Measurements from ENCODE around the gene PRKCD.

Gene PRKCD

GRCh38 chr3:53236112-53236841 lies 75.3 kb downstream of the PRKCD start:
- no peak for DNase-seq

GRCh38 chr3:53238051-53238850 lies 77.2 kb downstream of the PRKCD start:
- DNase-seq: no peak

GRCh38 chr3:53238886-53239285 lies 77.9 kb downstream of the PRKCD start:
- no peak for DNase-seq

DNA sequence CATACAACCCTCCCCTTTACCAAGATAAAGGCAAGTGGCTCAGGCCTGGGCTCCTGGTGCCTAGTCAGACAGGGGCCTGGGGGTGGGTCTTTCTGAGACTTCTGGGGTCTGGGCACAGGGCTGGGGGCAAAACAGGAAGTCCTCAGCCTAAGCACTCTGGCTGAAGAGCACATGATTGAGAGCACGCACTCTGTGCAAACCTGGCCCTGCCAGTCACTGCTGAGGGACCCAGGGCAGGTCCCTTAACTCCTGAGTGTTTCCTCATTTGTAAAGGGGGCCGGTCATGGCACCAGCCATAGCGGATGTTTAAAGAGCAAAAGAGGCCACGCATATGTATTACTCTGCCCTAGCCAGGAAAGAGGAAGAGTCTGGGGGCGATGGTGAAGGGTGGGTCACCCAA lies 78.8 kb downstream of the PRKCD start:
- DNase-seq: no peak

DNA sequence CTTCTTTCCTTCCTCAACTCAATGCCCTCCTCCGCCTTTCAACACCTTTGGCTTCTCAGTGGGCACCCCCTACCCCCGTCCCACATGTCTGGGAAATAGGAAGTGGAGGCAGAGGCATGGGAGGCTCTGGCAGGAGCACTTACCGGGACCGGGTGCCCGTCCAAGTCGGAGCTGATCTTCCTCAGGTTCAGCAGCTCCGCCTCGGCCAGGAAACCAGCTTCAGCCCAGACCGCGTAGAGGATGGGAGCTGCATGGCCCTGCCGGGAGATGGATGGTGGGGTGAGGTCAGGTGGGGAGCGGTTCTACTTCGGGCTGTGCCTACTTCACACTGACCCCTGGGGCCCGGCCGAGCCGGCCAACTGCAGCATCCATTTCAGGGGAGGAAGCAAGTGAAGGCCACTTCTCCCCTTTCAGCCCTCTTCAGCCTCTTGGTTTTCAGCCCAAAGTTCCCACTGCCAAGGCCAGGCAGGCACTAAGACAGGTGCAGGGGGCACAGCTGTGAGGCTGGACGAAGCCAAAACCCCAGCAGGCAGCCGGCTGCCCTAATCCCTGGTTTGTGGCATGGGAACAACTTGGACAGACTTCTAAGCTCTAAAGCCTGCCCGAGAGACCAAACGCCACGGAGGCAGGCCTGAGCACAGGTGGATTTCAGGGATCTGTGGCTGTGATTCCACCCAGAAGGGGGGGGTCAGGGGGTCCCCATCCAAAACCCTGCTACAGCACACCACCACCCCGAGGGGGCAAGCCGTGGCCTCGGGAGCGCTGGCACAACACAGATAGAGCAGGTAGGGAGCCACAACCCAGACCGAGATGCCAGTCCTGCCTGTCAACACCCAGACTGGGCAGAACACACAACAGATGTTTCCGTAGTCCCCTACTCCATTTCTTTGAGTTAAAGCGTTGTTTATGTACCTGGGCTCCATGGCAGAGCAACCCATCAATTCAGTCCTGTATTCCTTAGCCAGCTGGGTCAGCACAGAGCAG lies 80.3 kb downstream of the PRKCD start:
- DNase-seq: no peak

DNA sequence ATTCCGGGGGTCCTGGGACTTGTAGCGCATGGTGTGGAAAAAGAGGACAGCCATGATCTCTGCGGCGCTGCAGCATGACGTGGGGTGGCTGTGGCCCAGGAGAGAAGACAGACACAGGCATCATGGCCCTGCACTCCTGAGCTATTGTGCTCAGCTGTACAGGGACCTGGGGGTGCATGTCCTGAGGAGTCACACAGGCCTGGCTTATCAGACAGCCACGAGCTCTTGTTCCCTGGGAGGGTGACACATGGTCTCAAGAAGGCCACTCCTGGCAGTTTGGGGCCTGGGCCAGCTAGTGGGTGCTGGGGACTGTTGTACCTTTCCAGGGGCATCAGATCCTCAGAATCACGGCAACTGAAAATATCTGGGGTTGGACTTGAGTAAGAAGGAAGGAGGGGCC lies 81.1 kb downstream of the PRKCD start:
- DNase-seq: no peak

Data from SIG-M5 (cell line).